Kidney (tissue), 14 donors: ENCODE measurements around the gene GPR183. TPM values are rescaled to one million over a fixed set of nuclear protein-coding genes. Genes with fewer than 3 reads are reported as not detected.

Source experiments
- DNase-seq, 5 donors: peaks; one replicate each; pipeline ENCODE4 v3.0.0-alpha.2; 2013 to 2020
- FAIRE-seq: peaks from 2 replicates; lab custom pipeline; 2012; peaks lifted over from hg19 to GRCh38; lab: Jason Lieb, UNC
- H3K27ac ChIP-seq, 2 donors: one replicate each; pipeline ENCODE4 v1.7.0; 2013; ENCODE audit warnings: low read depth in 2 of 2, low read length in 2 of 2, inconsistent platforms in 1 of 2
- H3K27me3 ChIP-seq: one replicate; pipeline ENCODE4 v1.7.1; 2013; ENCODE audit warnings: low read length, inconsistent platforms; ENCODE audit not compliant: control insufficient read depth, insufficient read depth
- H3K36me3 ChIP-seq, 3 donors: one replicate each; pipeline versions ENCODE4 v1.7.0 to v1.7.1; 2013; ENCODE audit warnings: low read length in 3 of 3, control low read depth in 1 of 3, inconsistent platforms in 1 of 3; ENCODE audit not compliant: insufficient read depth in 3 of 3, control insufficient read depth in 2 of 3
- H3K4me1 ChIP-seq, 3 donors: one replicate each; pipeline versions ENCODE4 v1.7.0 to v1.7.1; 2013; ENCODE audit warnings: low read length in 3 of 3, inconsistent platforms in 1 of 3, low read depth in 1 of 3; ENCODE audit not compliant: control insufficient read depth in 2 of 3, insufficient read depth in 2 of 3
- H3K4me3 ChIP-seq, 3 donors: one replicate each; pipeline versions ENCODE4 v1.7.0 to v1.8.1; 2013; ENCODE audit warnings: low read length in 3 of 3, control low read depth in 1 of 3, inconsistent platforms in 1 of 3
- H3K9ac ChIP-seq, 3 donors: one replicate each; pipeline versions ENCODE4 v1.7.0 to v1.7.1; 2013; ENCODE audit warnings: low read length in 3 of 3, control low read depth in 1 of 3, inconsistent platforms in 1 of 3
- H3K9me3 ChIP-seq, 3 donors: one replicate each; pipeline versions ENCODE4 v1.7.0 to v1.7.1; 2013; ENCODE audit warnings: low read length in 3 of 3, control low read depth in 1 of 3, inconsistent platforms in 1 of 3; ENCODE audit not compliant: control insufficient read depth in 2 of 3, insufficient read depth in 1 of 3
- intact Hi-C: fragments of 100-400 bp; cut with DNase I; formaldehyde crosslinking; loops from one replicate; pipeline ENCODE4 v1.11.1; 2022
- polyA plus RNA-seq: library from polyadenylated mRNA; stranded (reverse); fragments of 350-450 nt; fragmentation: Illumina TruSeq; extraction: RNeasy Lipid Tissue Mini Kit (QIAGEN cat#74804); gene quantifications from one replicate; pipeline ENCODE4 v1.2.3, GENCODE V29; 2014; ENCODE audit warnings: low read depth, low replicate concordance; ENCODE audit not compliant: insufficient read depth
- total RNA-seq: library from RNA; stranded (reverse); fragmentation: NEBNext Ultra II Directional; extraction: Animal tissue kit (Norgen Biotek cat#: 25700); gene quantifications from one replicate; pipeline ENCODE4 v1.2.1, GENCODE V29; 2021
- TF ChIP-seq, protein P1 (sequence below): IDR thresholded peaks from 3 replicates; pipeline ENCODE4 v1.5.1; 2012; ENCODE audit warnings: mild to moderate bottlenecking, moderate library complexity, borderline replicate concordance; ENCODE audit not compliant: insufficient read depth; ENCODE audit errors: extremely low read depth
- donor health status: control.
- donor health status: control.
- donor health status: control.
- donor health status: control.
- donor health status: control.
- donor health status: DM: yes; HTN: yes; CAD: no.
- donor health status: Normal renal cell carcinoma (clear cell type).

The GPR183 gene
- total and polyA plus RNA-seq, 2 donors from 2014 or later = 1.7 to 11.8 TPM

GRCh38 chr13:99310382-99311031, 3.3 kb upstream of the GPR183 start:
- H3K9me3 ChIP-seq = no peaks in the 10 kb centered on the region
- H3K27me3 ChIP-seq = no peaks in the 10 kb centered on the region
- no peak for FAIRE-seq
- no peak overlapping the region for H3K4me3 ChIP-seq
- TF ChIP-seq, protein P1, sequence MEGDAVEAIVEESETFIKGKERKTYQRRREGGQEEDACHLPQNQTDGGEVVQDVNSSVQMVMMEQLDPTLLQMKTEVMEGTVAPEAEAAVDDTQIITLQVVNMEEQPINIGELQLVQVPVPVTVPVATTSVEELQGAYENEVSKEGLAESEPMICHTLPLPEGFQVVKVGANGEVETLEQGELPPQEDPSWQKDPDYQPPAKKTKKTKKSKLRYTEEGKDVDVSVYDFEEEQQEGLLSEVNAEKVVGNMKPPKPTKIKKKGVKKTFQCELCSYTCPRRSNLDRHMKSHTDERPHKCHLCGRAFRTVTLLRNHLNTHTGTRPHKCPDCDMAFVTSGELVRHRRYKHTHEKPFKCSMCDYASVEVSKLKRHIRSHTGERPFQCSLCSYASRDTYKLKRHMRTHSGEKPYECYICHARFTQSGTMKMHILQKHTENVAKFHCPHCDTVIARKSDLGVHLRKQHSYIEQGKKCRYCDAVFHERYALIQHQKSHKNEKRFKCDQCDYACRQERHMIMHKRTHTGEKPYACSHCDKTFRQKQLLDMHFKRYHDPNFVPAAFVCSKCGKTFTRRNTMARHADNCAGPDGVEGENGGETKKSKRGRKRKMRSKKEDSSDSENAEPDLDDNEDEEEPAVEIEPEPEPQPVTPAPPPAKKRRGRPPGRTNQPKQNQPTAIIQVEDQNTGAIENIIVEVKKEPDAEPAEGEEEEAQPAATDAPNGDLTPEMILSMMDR = no peak
- H3K9ac ChIP-seq = no peak overlapping the region
- H3K27ac ChIP-seq = no peak overlapping the region
- H3K4me1 ChIP-seq = peaks cover 0 to 4% (median 0%) of the 10 kb centered on the region in 3 donors
- intact Hi-C loops = no loop called here
- DNase-seq = no peak
- no peaks in the 10 kb centered on the region for H3K36me3 ChIP-seq

DNA sequence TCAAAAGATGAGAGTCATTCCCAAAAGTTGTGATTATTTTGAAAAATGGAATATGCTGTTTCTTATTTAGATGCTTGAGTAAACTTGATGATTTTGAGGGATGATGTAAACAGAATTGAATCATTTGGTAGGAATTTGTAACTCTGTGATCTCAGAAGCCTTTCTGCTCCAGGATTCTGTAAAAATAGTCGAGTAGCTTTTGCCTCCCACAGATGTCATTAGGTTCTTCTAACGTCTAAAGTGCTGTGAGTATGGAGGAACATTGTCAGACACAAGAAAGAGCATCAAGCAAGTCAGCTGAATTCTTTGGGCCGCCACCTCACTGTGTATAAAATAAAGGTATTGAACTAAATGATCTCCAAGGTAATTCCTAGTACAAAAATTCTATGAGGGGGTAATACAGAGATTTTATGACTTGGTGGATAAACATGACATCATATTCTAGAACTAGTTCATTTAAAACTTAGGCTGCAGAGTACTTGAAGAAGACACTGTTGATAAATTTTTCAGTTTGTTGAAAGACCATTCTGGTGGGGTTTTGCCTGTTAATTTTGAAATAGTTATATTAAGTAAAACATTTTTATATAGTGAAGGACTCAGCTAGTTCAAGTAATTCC, 1.4 kb upstream of the GPR183 start:
- H3K9me3 ChIP-seq = no peaks in the 10 kb centered on the region
- TF ChIP-seq, protein P1 = no peak
- no peaks in the 10 kb centered on the region for H3K36me3 ChIP-seq
- H3K9ac ChIP-seq = no peak overlapping the region
- H3K27ac ChIP-seq = no peak overlapping the region
- DNase-seq (no peak), FAIRE-seq (no peak)
- intact Hi-C loops = no loop called here
- no peaks in the 10 kb centered on the region for H3K27me3 ChIP-seq
- no peak overlapping the region for H3K4me3 ChIP-seq
- peaks cover 0 to 4% (median 0%) of the 10 kb centered on the region in 3 donors for H3K4me1 ChIP-seq

- Histone ChIP-seq H3K4me1 (peaks cover 0 to 4% (median 0%) of the 10 kb centered on the region in 3 donors), H3K27ac (no peak overlapping the region), H3K4me3 (no peak overlapping the region), H3K9ac (no peak overlapping the region), H3K36me3 (no peaks in the 10 kb centered on the region), H3K27me3 (no peaks in the 10 kb centered on the region), H3K9me3 (no peaks in the 10 kb centered on the region)
- TF ChIP-seq, protein P1 = no peak
- FAIRE-seq (no peak), DNase-seq (no peak)
- intact Hi-C loops = no loop called here
Measured at GRCh38 chr13:99307648-99308339, 595 bp upstream of the GPR183 start.
